Activated CD4-positive, alpha-beta memory T cell treated with anti-CD3 and anti-CD28 coated beads, Interleukin-2, amount 10 ng/mL, durations not matched to agents 7 days and 5 days (primary cell): ENCODE data around the gene INTS14. TPM values are rescaled to one million over a fixed set of nuclear protein-coding genes. Genes with fewer than 3 reads are reported as not detected.

Experiments
- CTCF ChIA-PET: fragments of 350-600 bp; sonication (Branson Sonifier 250); formaldehyde crosslinking; loops from one replicate; lab custom pipeline; 2021; ENCODE audit warnings: antibody characterized with exemption, inconsistent platforms; lab: Charles Lee
- POLR2A ChIA-PET: fragments of 350-600 bp; sonication (Branson Sonifier 250); formaldehyde crosslinking; loops from one replicate; lab custom pipeline; 2021; ENCODE audit warnings: antibody characterized with exemption; lab: Charles Lee
- DNase-seq: peaks from one replicate; pipeline ENCODE4 v3.0.0-alpha.2; 2020
- H3K27ac Mint-ChIP-seq: one replicate; pipeline ENCODE4 v1.8.0; 2021; ENCODE audit warnings: mild to moderate bottlenecking, mixed read lengths
- H3K27me3 Mint-ChIP-seq: one replicate; pipeline ENCODE4 v1.8.0; 2021; ENCODE audit warnings: mixed read lengths
- H3K36me3 Mint-ChIP-seq: one replicate; pipeline ENCODE4 v1.8.0; 2021; ENCODE audit warnings: low read depth, mixed read lengths
- H3K4me1 Mint-ChIP-seq: one replicate; pipeline ENCODE4 v1.8.0; 2021; ENCODE audit warnings: mixed read lengths
- H3K4me3 Mint-ChIP-seq: one replicate; pipeline ENCODE4 v1.8.0; 2021; ENCODE audit warnings: mild to moderate bottlenecking, mixed read lengths
- H3K9me3 Mint-ChIP-seq: one replicate; pipeline ENCODE4 v1.8.0; 2021; ENCODE audit warnings: mixed read lengths
- total RNA-seq, 2 experiments: library from RNA; stranded (reverse); gene quantifications; one replicate each; pipeline ENCODE4 v1.2.3, GENCODE V29; 2021

Gene INTS14
- total RNA-seq, 2 experiments from 2014 or later = 35.8 to 41.6 TPM

DNA sequence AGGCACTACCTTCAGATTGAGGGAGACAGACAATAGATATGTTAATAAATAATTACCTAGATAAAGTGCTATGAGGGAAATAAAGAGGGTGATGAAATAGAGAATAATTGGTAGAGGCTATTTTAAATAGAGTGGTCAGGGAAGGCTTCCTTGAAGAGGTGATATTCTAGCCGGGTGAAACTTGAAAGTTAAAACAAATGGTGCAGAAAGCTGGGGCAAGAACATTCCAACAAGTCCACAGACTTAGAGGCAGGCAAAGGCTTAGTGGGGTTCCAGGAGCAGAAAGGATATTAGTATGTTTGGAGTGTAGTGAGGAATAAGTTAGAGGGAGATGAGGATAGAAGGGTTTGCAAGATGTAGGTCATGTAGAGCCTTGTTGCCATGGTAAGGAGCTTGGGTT is 70.6 kb downstream of the INTS14 start:
- no peaks in the 10 kb centered on the region for H3K36me3 Mint-ChIP-seq
- peaks cover 2% of the 10 kb centered on the region for H3K4me1 Mint-ChIP-seq
- no peak overlapping the region for H3K4me3 Mint-ChIP-seq
- ChIA-PET CTCF (no interaction called here), POLR2A (interaction anchor here (3.3 kb wide), 1 partner anchor 10 kb away, joined by 13 read pairs; the partner anchor contains the start of gene HACD3)
- H3K27me3 Mint-ChIP-seq = no peaks in the 10 kb centered on the region
- H3K27ac Mint-ChIP-seq = no peak overlapping the region
- H3K9me3 Mint-ChIP-seq = no peaks in the 10 kb centered on the region
- DNase-seq = no peak

- peaks cover 30% of the 10 kb centered on the region for H3K4me1 Mint-ChIP-seq
- no peak for DNase-seq
- H3K27me3 Mint-ChIP-seq = no peaks in the 10 kb centered on the region
- ChIA-PET CTCF (interaction anchor here (0.7 kb wide), 1 partner anchor 25 kb away, joined by 3 read pairs; no protein-coding TSS in a partner anchor), POLR2A (no interaction called here)
- no peak overlapping the region for H3K4me3 Mint-ChIP-seq
- no peak overlapping the region for H3K27ac Mint-ChIP-seq
- H3K36me3 Mint-ChIP-seq = peaks cover 8% of the 10 kb centered on the region
- H3K9me3 Mint-ChIP-seq = no peaks in the 10 kb centered on the region
Measured at GRCh38 chr15:65535192-65535591, 75.7 kb downstream of the INTS14 start.

DNA sequence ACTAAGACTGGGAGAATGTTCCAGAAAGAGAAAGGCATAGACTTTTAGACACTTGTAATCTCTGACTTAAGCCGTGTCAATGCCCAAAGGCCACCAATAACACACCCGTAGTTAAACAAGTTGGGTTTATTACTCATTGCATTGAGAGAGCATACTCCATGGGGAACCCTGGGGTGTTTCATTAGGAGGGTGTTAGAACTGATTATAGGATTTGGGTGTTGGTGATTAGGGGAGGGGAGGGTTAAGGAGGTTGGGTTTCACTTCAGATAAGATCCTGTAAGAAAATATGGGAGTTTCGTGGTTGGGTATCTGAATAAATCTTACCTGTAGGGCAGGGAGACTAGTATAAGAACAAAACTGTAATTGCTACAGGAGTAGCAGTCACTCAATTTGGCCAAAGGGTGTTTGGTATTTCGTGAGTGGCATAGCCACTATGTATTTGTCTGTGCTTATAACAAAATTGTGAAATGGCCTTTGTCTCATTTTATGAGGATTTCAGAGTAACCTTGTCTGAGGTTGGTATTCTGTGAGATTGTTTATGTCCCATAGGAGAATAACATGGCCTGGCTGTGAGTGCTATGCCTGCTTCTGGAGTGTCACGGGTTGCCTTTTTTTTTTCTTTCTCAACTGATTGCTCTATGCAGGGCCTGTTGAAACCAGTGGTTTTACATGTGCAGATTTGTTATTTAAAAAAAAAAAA is 77.7 kb downstream of the INTS14 start:
- Mint-ChIP-seq H3K4me3 (no peak overlapping the region), H3K36me3 (peaks cover 8% of the 10 kb centered on the region), H3K27me3 (no peaks in the 10 kb centered on the region), H3K9me3 (no peaks in the 10 kb centered on the region), H3K27ac (no peak overlapping the region), H3K4me1 (peaks cover 35% of the 10 kb centered on the region)
- DNase-seq = no peak
- POLR2A ChIA-PET = no interaction called here
- CTCF ChIA-PET = interaction anchor here (0.7 kb wide), 2 partner anchors 17 to 336 kb away, joined by 3 read pairs; partner anchors contain the start of gene RAB11A

DNA sequence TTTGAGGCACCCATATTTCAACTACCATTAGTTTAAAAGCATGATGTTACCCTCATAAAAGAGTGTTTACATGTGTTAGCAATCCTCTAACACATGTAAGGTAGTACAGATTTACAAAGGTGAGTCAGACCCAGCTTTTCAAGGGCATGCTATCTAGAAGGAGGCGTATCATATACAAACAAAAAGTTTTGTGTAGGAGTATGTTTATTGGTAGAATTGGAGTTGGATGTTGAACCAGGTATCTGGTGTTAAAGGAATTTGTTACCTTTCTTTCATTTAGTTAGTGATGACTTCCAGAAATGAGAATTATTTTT is 78.2 kb downstream of the INTS14 start:
- ChIA-PET CTCF (interaction anchor here (0.7 kb wide), 2 partner anchors 16 to 336 kb away, joined by 3 read pairs; partner anchors contain the start of gene RAB11A), POLR2A (no interaction called here)
- H3K4me3 Mint-ChIP-seq = peak overlapping the region; percentile 21
- peaks cover 8% of the 10 kb centered on the region for H3K36me3 Mint-ChIP-seq
- DNase-seq = no peak
- peaks cover 35% of the 10 kb centered on the region for H3K4me1 Mint-ChIP-seq
- no peaks in the 10 kb centered on the region for H3K27me3 Mint-ChIP-seq
- no peaks in the 10 kb centered on the region for H3K9me3 Mint-ChIP-seq
- no peak overlapping the region for H3K27ac Mint-ChIP-seq

DNA sequence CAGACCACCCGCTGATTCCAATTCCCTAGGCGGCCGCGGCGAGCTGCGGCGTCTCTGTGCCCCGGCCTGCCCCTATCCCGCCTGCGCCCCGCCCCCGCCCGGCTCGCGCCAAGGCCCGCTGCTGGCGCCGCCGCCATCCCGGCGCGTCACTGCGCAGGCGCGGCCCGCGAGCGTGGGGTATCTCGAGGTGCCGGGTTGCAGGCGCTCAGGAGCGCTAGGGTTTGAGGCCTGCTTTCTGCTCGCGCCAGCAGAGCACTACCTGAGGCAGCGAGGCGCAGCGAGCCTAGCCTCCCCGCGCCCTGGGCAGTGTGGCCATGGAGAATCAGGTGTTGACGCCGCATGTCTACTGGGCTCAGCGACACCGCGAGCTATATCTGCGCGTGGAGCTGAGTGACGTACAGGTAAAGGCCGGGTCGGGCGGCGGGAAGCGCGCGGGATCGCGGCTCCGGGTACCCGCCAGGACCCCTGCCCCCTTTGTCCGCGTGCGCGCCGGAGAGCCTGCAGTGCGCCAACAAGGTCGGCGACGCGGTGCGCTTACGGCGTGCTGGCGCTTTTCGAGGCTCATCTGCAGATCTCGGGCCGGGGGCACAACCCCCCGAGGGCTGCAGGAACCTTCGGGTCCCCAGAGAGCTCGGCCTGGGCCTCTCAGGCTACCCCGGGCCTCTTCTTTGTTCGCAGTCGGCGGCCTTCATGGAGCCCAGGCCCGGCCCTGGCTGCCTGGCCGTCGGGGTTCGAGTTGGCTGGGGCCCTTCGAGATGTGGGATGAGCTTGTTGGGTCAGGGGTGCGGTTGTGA is 80.4 kb downstream of the INTS14 start, which contains the start of gene HACD3:
Gene HACD3, plus strand, starts transcription at position 146 of the 794 bp plus-strand sequence. Its CDS starts 169 bp downstream, at position 315.
- POLR2A ChIA-PET = interaction anchor here (0.6 to 2.0 kb wide), 14 partner anchors 10 to 351 kb away, joined by 3 to 13 read pairs (median 4); partner anchors contain the start of genes INTS14, RAB11A and RNU5B-1
- no peaks in the 10 kb centered on the region for H3K27me3 Mint-ChIP-seq
- H3K4me3 Mint-ChIP-seq = peak within 1 kb of the TSS; percentile 81
- peaks cover 35% of the 10 kb centered on the region for H3K4me1 Mint-ChIP-seq
- CTCF ChIA-PET = interaction anchor here (1.0 to 2.0 kb wide), 5 partner anchors 14 to 824 kb away, joined by 3 to 13 read pairs (median 4); partner anchors contain the start of gene DPP8
- peak within 1 kb of the TSS; percentile 74 for H3K27ac Mint-ChIP-seq
- no peaks in the 10 kb centered on the region for H3K9me3 Mint-ChIP-seq
- H3K36me3 Mint-ChIP-seq = peaks cover 8% of the 10 kb centered on the region
- DNase-seq = peak; percentile 89

DNA sequence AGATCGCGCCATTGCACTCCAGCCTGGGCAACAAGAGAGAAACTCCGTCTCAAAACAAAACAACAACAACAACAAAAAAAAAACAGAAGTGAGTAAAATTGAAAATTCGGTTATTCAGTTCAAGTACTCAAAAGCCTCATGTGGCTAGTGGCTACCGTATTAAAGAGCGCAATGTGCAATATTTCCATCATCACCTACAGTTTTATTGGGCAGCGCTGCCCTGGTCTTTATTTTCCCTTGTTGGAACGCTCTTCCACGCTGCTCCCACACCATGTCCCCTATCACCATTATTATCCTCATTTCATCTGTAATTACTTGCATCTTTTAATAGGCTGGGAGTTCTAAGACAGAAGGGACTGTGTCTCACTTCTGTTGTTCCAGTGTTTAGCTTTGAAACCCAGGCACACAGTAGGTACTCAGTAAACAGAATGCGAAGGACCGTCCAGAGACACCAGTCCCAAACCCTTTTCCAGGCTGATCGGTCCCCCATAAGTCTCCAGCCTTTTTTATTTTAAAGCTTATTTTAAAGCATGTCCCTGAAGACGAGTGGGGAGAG is 81.1 kb downstream of the INTS14 start:
- H3K27me3 Mint-ChIP-seq = no peaks in the 10 kb centered on the region
- H3K9me3 Mint-ChIP-seq = no peaks in the 10 kb centered on the region
- H3K4me1 Mint-ChIP-seq = peaks cover 35% of the 10 kb centered on the region
- H3K27ac Mint-ChIP-seq = peak overlapping the region; percentile 16
- no peak for DNase-seq
- H3K4me3 Mint-ChIP-seq = peak overlapping the region; percentile 81
- ChIA-PET CTCF (interaction anchor here (1.0 to 2.0 kb wide), 4 partner anchors 13 to 825 kb away, joined by 4 to 13 read pairs (median 5); partner anchors contain the start of gene DPP8), POLR2A (interaction anchor here (0.8 to 2.0 kb wide), 9 partner anchors 10 to 304 kb away, joined by 3 to 13 read pairs (median 3); partner anchors contain the start of genes INTS14 and RNU5B-1)
- peaks cover 8% of the 10 kb centered on the region for H3K36me3 Mint-ChIP-seq

Other genes starting within 250 kb of the INTS14 start
- gene IGDCC3, start 233.1 kb downstream of the INTS14 start, total RNA-seq = not detected
- gene IGDCC4, start 188.2 kb downstream of the INTS14 start, total RNA-seq = under 1 TPM; 0.05 to 0.08 TPM
- 10 to 100 TPM; 38.2 to 42.7 TPM for gene DPP8, start 93.4 kb downstream of the INTS14 start, total RNA-seq
- gene HACD3, start 80.7 kb downstream of the INTS14 start, total RNA-seq = 10 to 100 TPM; 26.8 to 29.2 TPM
- gene SLC24A1, start 10.8 kb upstream of the INTS14 start, total RNA-seq = 1 to 10 TPM; 5.8 to 9.3 TPM
- 10 to 100 TPM; 40.4 to 41.1 TPM for gene DENND4A, start 181.2 kb upstream of the INTS14 start, total RNA-seq